Immature natural killer cell (primary cell): Measurements from ENCODE around the gene KIRREL2. TPM values are rescaled to one million over a fixed set of nuclear protein-coding genes. Genes with fewer than 3 reads are reported as not detected.

Experiments
- DNase-seq, 3 donors: peaks; one replicate each; pipeline ENCODE4 v3.0.0; 2022; ENCODE audit warnings: mixed read lengths in 1 of 3
- H3K27ac Mint-ChIP-seq, 6 donors: one replicate each; pipeline ENCODE4 v1.8.0; 2020; ENCODE audit warnings: mixed read lengths in 6 of 6, mild to moderate bottlenecking in 5 of 6, inconsistent platforms in 4 of 6, moderate library complexity in 3 of 6
- H3K27me3 Mint-ChIP-seq, 3 donors: one replicate each; pipeline ENCODE4 v1.8.0; 2020 to 2021; ENCODE audit warnings: low read depth in 3 of 3, mild to moderate bottlenecking in 3 of 3, mixed read lengths in 3 of 3, moderate library complexity in 3 of 3, inconsistent platforms in 1 of 3
- H3K36me3 Mint-ChIP-seq, 3 donors: one replicate each; pipeline ENCODE4 v1.8.0; 2020; ENCODE audit warnings: mixed read lengths in 3 of 3, inconsistent platforms in 2 of 3, mild to moderate bottlenecking in 2 of 3
- H3K4me1 Mint-ChIP-seq, 2 donors: one replicate each; pipeline ENCODE4 v1.8.0; 2020; ENCODE audit warnings: inconsistent platforms in 2 of 2, mild to moderate bottlenecking in 2 of 2, mixed read lengths in 2 of 2, moderate library complexity in 1 of 2
- H3K4me3 Mint-ChIP-seq, 5 donors: one replicate each; pipeline ENCODE4 v1.8.0; 2020; ENCODE audit warnings: mild to moderate bottlenecking in 5 of 5, mixed read lengths in 5 of 5, inconsistent platforms in 3 of 5, moderate library complexity in 3 of 5
- H3K9me3 Mint-ChIP-seq, 6 donors: one replicate each; pipeline ENCODE4 v1.8.0; 2020; ENCODE audit warnings: mild to moderate bottlenecking in 6 of 6, mixed read lengths in 6 of 6, inconsistent platforms in 4 of 6, moderate library complexity in 3 of 6
- polyA plus RNA-seq, 3 donors: library from polyadenylated mRNA; unstranded; fragments of 300-500 nt; fragmentation: Illumina TruSeq; gene quantifications; one replicate each; pipeline ENCODE4 v1.2.3, GENCODE V29; 2021

The KIRREL2 gene
- under 1 TPM in 1 of 3 donors, not detected in 2; 0.19 TPM for polyA plus RNA-seq

DNA sequence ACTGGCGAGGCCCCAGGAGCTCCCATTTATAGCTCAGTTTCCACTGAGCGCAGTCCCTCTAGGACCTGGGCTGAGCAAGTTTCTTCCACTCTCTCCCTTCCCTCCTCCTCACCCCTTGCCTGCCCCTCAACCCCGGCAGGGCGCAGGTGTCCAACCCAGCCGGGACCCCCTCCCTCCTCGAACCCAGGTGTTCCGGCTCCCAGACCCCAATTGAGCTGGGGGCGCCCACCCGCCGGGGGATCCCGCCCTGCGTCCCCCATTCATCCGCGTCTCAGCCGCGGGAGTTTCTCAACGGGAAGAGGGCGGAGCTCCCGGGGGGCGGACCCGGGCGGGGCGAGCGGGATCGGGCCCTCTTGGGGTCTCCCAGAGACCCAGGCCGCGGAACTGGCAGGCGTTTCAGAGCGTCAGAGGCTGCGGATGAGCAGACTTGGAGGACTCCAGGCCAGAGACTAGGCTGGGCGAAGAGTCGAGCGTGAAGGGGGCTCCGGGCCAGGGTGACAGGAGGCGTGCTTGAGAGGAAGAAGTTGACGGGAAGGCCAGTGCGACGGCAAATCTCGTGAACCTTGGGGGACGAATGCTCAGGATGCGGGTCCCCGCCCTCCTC is at the start of gene KIRREL2:
TSS of gene KIRREL2 (plus strand) at position 366 of the 604 bp plus-strand sequence. CDS start at position 575, 209 bp downstream.
- Mint-ChIP-seq H3K27me3 (peaks cover 17 to 29% (median 24%) of the 10 kb centered on the region in 3 donors), H3K9me3 (peaks cover 0 to 1% (median 0%) of the 10 kb centered on the region in 6 donors), H3K27ac (no peak within 1 kb of the TSS), H3K4me3 (peak within 1 kb of the TSS; percentile 67 to 82 (median 81)), H3K4me1 (peaks cover 8 to 9% of the 10 kb centered on the region in 2 donors), H3K36me3 (peaks cover 0 to 4% (median 0%) of the 10 kb centered on the region in 3 donors)
- DNase-seq = peak in 1 of 3 donors; percentile 5

DNA sequence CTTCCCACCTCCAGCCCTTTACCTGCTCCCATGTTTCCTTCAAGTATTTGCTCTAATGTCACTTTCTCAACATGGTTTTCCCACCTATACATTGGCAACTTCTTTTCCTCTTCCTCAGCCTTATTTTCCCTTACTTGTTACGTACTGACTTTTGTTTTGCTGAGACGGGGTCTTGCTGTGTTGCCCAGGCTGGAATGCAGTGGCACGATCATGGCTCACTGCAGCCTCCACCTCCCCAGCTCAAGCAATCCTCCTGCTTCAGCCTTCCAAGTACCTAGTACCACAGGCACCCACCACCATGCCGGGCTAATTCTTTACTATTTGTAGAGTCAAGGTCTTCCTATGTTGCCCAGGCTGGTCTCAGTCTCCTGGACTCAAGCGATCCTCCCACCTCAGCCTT is 49.1 kb upstream of the KIRREL2 start:
- H3K27me3 Mint-ChIP-seq = peaks cover 0 to 8% (median 3%) of the 10 kb centered on the region in 3 donors
- no peaks in the 10 kb centered on the region for H3K9me3 Mint-ChIP-seq
- H3K4me1 Mint-ChIP-seq = peaks cover 20 to 22% of the 10 kb centered on the region in 2 donors
- no peaks in the 10 kb centered on the region for H3K36me3 Mint-ChIP-seq
- no peak for DNase-seq
- H3K4me3 Mint-ChIP-seq = no peak overlapping the region
- no peak overlapping the region for H3K27ac Mint-ChIP-seq

GRCh38 chr19:35811317-35812219 is 45.1 kb upstream of the KIRREL2 start:
- no peak for DNase-seq
- peaks cover 0 to 3% (median 0%) of the 10 kb centered on the region in 6 donors for H3K9me3 Mint-ChIP-seq
- no peak overlapping the region for H3K27ac Mint-ChIP-seq
- H3K27me3 Mint-ChIP-seq = peaks cover 4 to 5% (median 4%) of the 10 kb centered on the region in 3 donors
- H3K4me3 Mint-ChIP-seq = no peak overlapping the region
- H3K4me1 Mint-ChIP-seq = no peaks in the 10 kb centered on the region
- H3K36me3 Mint-ChIP-seq = no peaks in the 10 kb centered on the region

DNA sequence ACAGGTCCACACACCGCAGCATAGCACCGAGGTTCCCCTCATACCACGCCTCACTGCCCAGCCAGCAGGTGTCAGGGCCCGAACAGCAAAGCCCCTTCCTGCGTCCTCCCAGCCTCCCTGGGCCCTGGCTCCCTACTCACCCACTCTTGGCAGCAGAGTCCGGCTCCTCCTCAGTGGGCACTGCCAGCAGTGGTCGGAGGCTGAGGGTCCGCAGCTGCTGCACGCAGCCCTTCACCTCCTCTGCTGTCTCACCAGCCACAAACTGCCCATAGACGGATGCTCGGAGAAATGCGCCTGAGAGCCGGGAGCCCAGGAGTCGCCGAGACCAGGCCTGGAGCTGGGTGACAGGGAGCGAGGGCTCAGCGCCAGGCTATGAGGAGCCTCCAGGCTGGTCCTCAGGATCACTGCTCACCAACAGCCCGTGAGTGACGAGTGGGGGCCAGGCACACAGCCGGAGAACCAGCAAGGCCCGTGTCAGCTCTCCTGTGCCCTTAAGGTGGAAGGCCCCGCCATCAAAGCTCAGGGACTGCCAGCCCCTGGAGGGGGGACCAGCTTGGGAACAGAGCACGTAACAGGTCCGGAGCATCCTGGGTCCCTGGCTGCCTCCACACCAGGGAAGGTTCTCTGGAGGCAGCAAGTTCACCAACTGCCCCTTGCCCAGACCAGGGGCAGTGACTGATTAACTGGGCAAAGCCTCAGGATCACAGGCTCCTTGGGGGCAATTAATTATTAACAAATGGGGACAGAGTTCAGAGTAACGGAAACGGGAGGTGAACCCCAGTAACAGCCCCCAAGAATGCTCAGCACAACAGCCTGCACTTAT is 44.3 kb upstream of the KIRREL2 start, which contains the start of gene PRODH2:
TSS of gene PRODH2 (minus strand) at position 626 of the 823 bp plus-strand sequence. CDS start at position 586, 40 bp downstream.
- Mint-ChIP-seq H3K36me3 (no peaks in the 10 kb centered on the region), H3K4me3 (no peak within 1 kb of the TSS), H3K27ac (no peak within 1 kb of the TSS), H3K27me3 (peaks cover 3 to 7% (median 4%) of the 10 kb centered on the region in 3 donors), H3K4me1 (no peaks in the 10 kb centered on the region), H3K9me3 (peaks cover 0 to 3% (median 0%) of the 10 kb centered on the region in 6 donors)
- DNase-seq = no peak

- no peak overlapping the region for H3K4me3 Mint-ChIP-seq
- H3K4me1 Mint-ChIP-seq = no peaks in the 10 kb centered on the region
Measured at GRCh38 chr19:35813043-35813890, 43.4 kb upstream of the KIRREL2 start.

DNA sequence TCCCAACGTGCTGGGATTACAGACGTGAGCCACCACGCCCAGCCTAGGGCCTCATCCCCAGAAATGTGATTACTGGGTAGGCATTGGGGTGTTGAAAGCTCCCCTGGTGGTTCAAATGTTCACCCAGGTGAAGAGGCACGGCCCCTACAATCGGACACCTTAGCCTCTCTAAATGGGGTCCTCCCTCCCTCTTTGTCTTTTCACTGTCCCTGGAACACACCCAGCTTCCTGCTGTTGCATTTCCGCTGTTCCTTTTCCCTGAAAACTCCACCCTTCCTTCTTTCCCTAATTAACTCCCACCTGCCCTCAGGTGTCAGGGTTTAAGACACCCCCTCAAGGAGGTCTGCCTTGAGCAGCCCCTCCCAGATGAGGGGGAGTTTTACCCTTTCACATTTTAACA is 40.4 kb upstream of the KIRREL2 start:
- Mint-ChIP-seq H3K4me1 (peaks cover 3 to 6% of the 10 kb centered on the region in 2 donors), H3K9me3 (peaks cover 0 to 3% (median 0%) of the 10 kb centered on the region in 6 donors), H3K36me3 (no peaks in the 10 kb centered on the region), H3K4me3 (no peak overlapping the region), H3K27ac (no peak overlapping the region), H3K27me3 (peaks cover 4 to 17% (median 7%) of the 10 kb centered on the region in 3 donors)
- no peak for DNase-seq

More at GRCh38 chr19:35813043-35813890, 43.4 kb upstream of the KIRREL2 start:
- Mint-ChIP-seq H3K36me3 (no peaks in the 10 kb centered on the region), H3K27ac (no peak overlapping the region), H3K27me3 (peaks cover 3 to 13% (median 4%) of the 10 kb centered on the region in 3 donors), H3K9me3 (peaks cover 0 to 3% (median 0%) of the 10 kb centered on the region in 6 donors)
- no peak for DNase-seq

GRCh38 chr19:35816846-35817245 is 39.9 kb upstream of the KIRREL2 start:
- no peak overlapping the region for H3K4me3 Mint-ChIP-seq
- peaks cover 0 to 3% (median 0%) of the 10 kb centered on the region in 6 donors for H3K9me3 Mint-ChIP-seq
- no peaks in the 10 kb centered on the region for H3K36me3 Mint-ChIP-seq
- no peak overlapping the region for H3K27ac Mint-ChIP-seq
- peaks cover 3 to 6% of the 10 kb centered on the region in 2 donors for H3K4me1 Mint-ChIP-seq
- peaks cover 4 to 17% (median 7%) of the 10 kb centered on the region in 3 donors for H3K27me3 Mint-ChIP-seq
- no peak for DNase-seq

- peaks cover 3 to 6% of the 10 kb centered on the region in 2 donors for H3K4me1 Mint-ChIP-seq
- H3K9me3 Mint-ChIP-seq = peaks cover 0 to 3% (median 0%) of the 10 kb centered on the region in 6 donors
- no peak overlapping the region for H3K4me3 Mint-ChIP-seq
- no peak for DNase-seq
- no peak overlapping the region for H3K27ac Mint-ChIP-seq
- H3K27me3 Mint-ChIP-seq = peaks cover 7 to 24% (median 10%) of the 10 kb centered on the region in 3 donors
- H3K36me3 Mint-ChIP-seq = no peaks in the 10 kb centered on the region
Measured at GRCh38 chr19:35818445-35818844, 38.3 kb upstream of the KIRREL2 start.

- Mint-ChIP-seq H3K4me1 (peaks cover 3 to 6% of the 10 kb centered on the region in 2 donors), H3K9me3 (no peaks in the 10 kb centered on the region), H3K27me3 (peaks cover 12 to 20% (median 14%) of the 10 kb centered on the region in 3 donors), H3K36me3 (no peaks in the 10 kb centered on the region), H3K4me3 (no peak overlapping the region), H3K27ac (no peak overlapping the region)
- no peak for DNase-seq
Measured at GRCh38 chr19:35822579-35822978, 34.1 kb upstream of the KIRREL2 start.

- H3K36me3 Mint-ChIP-seq = no peaks in the 10 kb centered on the region
- peaks cover 12 to 19% (median 14%) of the 10 kb centered on the region in 3 donors for H3K27me3 Mint-ChIP-seq
- no peak overlapping the region for H3K27ac Mint-ChIP-seq
- no peaks in the 10 kb centered on the region for H3K9me3 Mint-ChIP-seq
- peaks cover 3 to 6% of the 10 kb centered on the region in 2 donors for H3K4me1 Mint-ChIP-seq
- DNase-seq = no peak
- H3K4me3 Mint-ChIP-seq = no peak overlapping the region
Measured at GRCh38 chr19:35824150-35824549, 32.6 kb upstream of the KIRREL2 start.

- no peak overlapping the region for H3K27ac Mint-ChIP-seq
- H3K4me1 Mint-ChIP-seq = no peaks in the 10 kb centered on the region
- H3K4me3 Mint-ChIP-seq = no peak overlapping the region
- peaks cover 10 to 11% (median 11%) of the 10 kb centered on the region in 3 donors for H3K27me3 Mint-ChIP-seq
- DNase-seq = peak; percentile 5 to 37 (median 28)
- H3K9me3 Mint-ChIP-seq = no peaks in the 10 kb centered on the region
- H3K36me3 Mint-ChIP-seq = no peaks in the 10 kb centered on the region
Measured at GRCh38 chr19:35828692-35829301, 27.9 kb upstream of the KIRREL2 start.

GRCh38 chr19:35830986-35831385 is 25.7 kb upstream of the KIRREL2 start:
- Mint-ChIP-seq H3K4me3 (no peak overlapping the region), H3K36me3 (no peaks in the 10 kb centered on the region), H3K4me1 (no peaks in the 10 kb centered on the region), H3K27ac (no peak overlapping the region), H3K9me3 (no peaks in the 10 kb centered on the region), H3K27me3 (peaks cover 4 to 10% (median 7%) of the 10 kb centered on the region in 3 donors)
- no peak for DNase-seq
